Fibroblast of villous mesenchyme (primary cell): Measurements from ENCODE around the gene KDM2B. TPM values are rescaled to one million over a fixed set of nuclear protein-coding genes. Genes with fewer than 3 reads are reported as not detected.

Experiments
- DNase-seq: peaks from one replicate; pipeline ENCODE4 v3.0.0-alpha.2; 2010; ENCODE audit warnings: low read depth
- H3K4me3 ChIP-seq: 2 replicates; pipeline ENCODE4 v1.5.1; 2011; ENCODE audit warnings: low read depth, mild to moderate bottlenecking, low read length
- total RNA-seq: library from RNA; depleted of rRNA; stranded (reverse); fragments of >200 nt; gene quantifications from 2 replicates; pipeline ENCODE4 v1.2.3, GENCODE V29; 2012
- TF ChIP-seq, protein P1 (sequence below): IDR thresholded peaks from 2 replicates; pipeline ENCODE4 v1.5.1; 2012; ENCODE audit warnings: low read depth, mild to moderate bottlenecking, low read length; ENCODE audit not compliant: insufficient read depth

KDM2B gene
- total RNA-seq, 1 donor, result 28.1 TPM

DNA sequence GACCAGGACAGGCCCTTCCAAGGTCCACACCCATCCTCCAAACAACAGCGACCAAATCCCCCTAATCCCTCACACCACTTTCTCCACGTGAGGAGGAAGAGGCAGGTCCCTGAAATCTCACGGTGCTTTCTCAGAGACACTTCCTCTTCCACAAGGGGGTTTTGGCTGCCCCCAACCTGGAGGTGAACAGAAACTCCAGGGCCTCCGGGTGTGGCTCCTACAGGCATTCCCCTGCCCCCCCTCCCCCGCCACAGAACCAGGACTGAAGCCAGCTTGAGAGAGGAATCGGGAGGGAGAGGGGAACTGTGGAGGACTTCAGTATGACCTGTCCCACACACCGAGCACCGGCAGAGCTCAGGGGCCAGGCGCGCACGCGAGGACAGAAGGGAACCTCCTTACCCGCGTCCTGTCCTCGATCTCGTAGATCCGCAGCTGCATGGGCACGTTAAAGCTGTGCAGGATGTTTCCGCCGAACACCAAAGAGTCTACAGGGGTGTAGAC is 60.2 kb downstream of the KDM2B start:
- H3K4me3 ChIP-seq, result no peak overlapping the region
- TF ChIP-seq, protein P1, sequence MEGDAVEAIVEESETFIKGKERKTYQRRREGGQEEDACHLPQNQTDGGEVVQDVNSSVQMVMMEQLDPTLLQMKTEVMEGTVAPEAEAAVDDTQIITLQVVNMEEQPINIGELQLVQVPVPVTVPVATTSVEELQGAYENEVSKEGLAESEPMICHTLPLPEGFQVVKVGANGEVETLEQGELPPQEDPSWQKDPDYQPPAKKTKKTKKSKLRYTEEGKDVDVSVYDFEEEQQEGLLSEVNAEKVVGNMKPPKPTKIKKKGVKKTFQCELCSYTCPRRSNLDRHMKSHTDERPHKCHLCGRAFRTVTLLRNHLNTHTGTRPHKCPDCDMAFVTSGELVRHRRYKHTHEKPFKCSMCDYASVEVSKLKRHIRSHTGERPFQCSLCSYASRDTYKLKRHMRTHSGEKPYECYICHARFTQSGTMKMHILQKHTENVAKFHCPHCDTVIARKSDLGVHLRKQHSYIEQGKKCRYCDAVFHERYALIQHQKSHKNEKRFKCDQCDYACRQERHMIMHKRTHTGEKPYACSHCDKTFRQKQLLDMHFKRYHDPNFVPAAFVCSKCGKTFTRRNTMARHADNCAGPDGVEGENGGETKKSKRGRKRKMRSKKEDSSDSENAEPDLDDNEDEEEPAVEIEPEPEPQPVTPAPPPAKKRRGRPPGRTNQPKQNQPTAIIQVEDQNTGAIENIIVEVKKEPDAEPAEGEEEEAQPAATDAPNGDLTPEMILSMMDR, result no peak
- DNase-seq, result no peak

DNA sequence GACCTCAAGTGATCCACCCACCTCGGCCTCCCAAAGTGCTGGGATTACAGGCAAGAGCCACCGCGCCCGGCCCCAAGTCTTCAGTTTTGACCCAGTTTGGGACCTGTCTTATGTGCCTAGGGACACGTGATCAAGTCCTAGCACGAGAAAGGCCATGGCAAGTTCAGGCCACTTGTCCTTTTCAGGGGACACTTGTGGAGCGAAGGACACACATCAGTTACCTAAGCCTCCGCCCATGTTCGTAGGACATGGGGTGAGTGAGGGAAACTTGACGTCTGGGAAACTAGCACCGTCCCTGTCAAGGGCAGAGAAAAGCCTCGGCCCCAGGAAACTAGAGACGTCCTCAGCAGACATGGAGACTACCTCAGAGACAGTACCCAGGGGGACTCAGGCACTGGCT is 60.7 kb downstream of the KDM2B start:
- H3K4me3 ChIP-seq, result no peak overlapping the region
- DNase-seq, result no peak
- TF ChIP-seq, protein P1, result no peak

- no peak for DNase-seq
- no peak overlapping the region for H3K4me3 ChIP-seq
- TF ChIP-seq, protein P1, result no peak
Measured at GRCh38 chr12:121519227-121519626, 61.6 kb downstream of the KDM2B start.

- DNase-seq, result no peak
- no peak overlapping the region for H3K4me3 ChIP-seq
- TF ChIP-seq, protein P1, result no peak
Measured at GRCh38 chr12:121518656-121519055, 62.2 kb downstream of the KDM2B start.

GRCh38 chr12:121516437-121517011 is 64.3 kb downstream of the KDM2B start:
- TF ChIP-seq, protein P1, result no peak
- DNase-seq, result no peak

DNA sequence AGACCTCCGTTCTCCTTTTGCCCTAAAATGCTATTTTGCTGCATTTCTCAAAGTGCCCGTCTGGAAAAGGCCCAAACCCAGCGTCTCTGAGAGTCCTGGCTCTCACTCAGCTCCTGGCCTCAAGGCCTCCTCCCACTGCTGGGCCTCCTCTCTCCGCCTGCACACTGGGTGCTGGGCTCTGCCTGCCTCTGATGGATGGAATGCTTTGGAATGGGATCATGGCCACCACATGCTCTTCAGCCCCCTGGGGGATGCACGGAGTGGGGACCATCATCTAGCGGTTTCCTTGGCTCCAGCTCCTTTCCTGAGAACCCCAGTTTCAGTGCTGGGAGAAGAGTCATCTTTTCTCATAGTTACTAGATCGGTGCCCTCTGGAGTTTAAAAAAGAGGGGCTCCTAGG is 65.2 kb downstream of the KDM2B start:
- no peak overlapping the region for H3K4me3 ChIP-seq
- TF ChIP-seq, protein P1, result no peak
- no peak for DNase-seq

More at GRCh38 chr12:121516437-121517011, 64.3 kb downstream of the KDM2B start:
- no peak overlapping the region for H3K4me3 ChIP-seq

DNA sequence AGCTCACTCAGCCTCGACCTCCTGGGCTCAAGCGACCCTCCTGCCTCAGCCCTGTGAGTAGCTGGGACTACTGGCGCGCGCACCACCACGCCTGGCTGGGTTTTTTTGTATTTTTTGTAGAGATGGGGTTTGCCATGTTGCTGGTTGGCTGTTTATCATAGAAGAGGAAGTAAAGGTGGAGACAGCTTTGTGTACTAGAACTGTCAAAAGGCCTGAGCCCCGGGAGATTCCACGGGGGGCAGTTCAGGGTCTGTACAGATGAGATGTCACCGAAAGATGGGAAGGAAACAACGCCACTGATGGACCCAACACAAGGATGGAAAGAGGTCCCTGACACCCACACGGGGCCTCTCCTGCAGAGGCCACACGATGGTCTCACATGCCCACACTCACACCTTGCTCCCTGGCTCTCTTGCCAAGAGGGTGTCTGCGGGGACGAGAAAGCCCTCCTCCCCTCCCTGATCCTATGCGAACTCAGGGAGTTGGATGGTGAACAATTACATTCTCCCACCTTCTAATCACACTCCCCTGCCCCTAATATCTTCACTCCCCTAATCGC is 66.6 kb downstream of the KDM2B start:
- no peak overlapping the region for H3K4me3 ChIP-seq
- no peak for DNase-seq
- TF ChIP-seq, protein P1, result no peak
